Esophagus squamous epithelium (tissue), 4 donors: ENCODE results near the gene NLGN1.

Experiments
- CTCF ChIP-seq, 6 experiments: fragments of 450-650 bp in 4 of 6; fragments of 200-600 bp in 2 of 6; sonication (generic) in 2 of 6; IDR thresholded peaks; one replicate each; pipeline ENCODE4 v1.5.1; 2016 to 2019; ENCODE audit warnings: antibody characterized with exemption in 6 of 6, mild to moderate bottlenecking in 4 of 6, moderate library complexity in 4 of 6
- POLR2A ChIP-seq, 4 donors: fragments of 450-650 bp; IDR thresholded peaks; one replicate each; pipeline ENCODE4 v1.6.1; 2017; ENCODE audit warnings: antibody characterized with exemption in 4 of 4, mild to moderate bottlenecking in 4 of 4, moderate library complexity in 3 of 4

DNA sequence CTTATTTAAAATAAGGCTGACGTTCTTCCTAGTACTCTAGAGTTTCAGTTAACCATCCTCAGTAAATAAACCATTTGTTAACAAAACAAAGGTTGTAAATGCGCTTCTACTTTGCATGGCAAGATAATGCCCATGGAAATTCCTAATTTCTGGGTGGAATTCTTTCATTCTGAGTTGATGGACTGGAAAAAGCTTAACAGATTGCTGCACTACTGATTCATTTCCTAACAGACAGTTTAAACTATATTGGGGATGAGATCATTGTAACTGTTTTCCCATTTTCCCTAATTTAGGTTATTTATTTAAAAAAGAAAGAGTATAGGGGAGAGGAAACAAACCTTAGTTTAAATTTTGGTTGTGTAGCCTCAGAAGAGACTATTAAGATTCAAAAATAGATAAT is 342.2 kb downstream of the NLGN1 start:
- no peak for TF ChIP-seq CTCF (IDR thresholded peaks at IDR 0.05)
- TF ChIP-seq POLR2A (IDR thresholded peaks at IDR 0.05) = no peak
